Dermis blood vessel endothelial cell (primary cell): Measurements from ENCODE around the gene ZNF273. TPM values are rescaled to one million over a fixed set of nuclear protein-coding genes. Genes with fewer than 3 reads are reported as not detected.

Experiments
- DNase-seq: peaks from one replicate; pipeline ENCODE4 v3.0.0; 2010
- total RNA-seq: library from RNA; depleted of rRNA; stranded (reverse); fragments of >200 nt; gene quantifications from 2 replicates; pipeline ENCODE4 v1.2.3, GENCODE V29; 2014

ZNF273 gene
- total RNA-seq, 1 donor from 2014 or later, result 10.9 TPM

- DNase-seq, result no peak
Measured at GRCh38 chr7:64877714-64878610, 25.1 kb upstream of the ZNF273 start.

GRCh38 chr7:64878684-64879083 lies 24.4 kb upstream of the ZNF273 start:
- DNase-seq, result peak; percentile 80

- DNase-seq, result peak; percentile 13
Measured at GRCh38 chr7:64879086-64879730, 23.9 kb upstream of the ZNF273 start.

GRCh38 chr7:64879800-64880199 lies 23.3 kb upstream of the ZNF273 start:
- DNase-seq, result no peak

GRCh38 chr7:64880322-64881297 lies 22.5 kb upstream of the ZNF273 start:
- no peak for DNase-seq

- DNase-seq, result no peak
Measured at GRCh38 chr7:64881461-64882287, 21.4 kb upstream of the ZNF273 start.

- DNase-seq, result peak; percentile 69
Measured at GRCh38 chr7:64882341-64883112, 20.5 kb upstream of the ZNF273 start.

- no peak for DNase-seq
Measured at GRCh38 chr7:64883113-64883905, 19.8 kb upstream of the ZNF273 start.

GRCh38 chr7:64884085-64884912 lies 18.8 kb upstream of the ZNF273 start:
- no peak for DNase-seq

- no peak for DNase-seq
Measured at GRCh38 chr7:64884913-64885370, 18.1 kb upstream of the ZNF273 start.

- no peak for DNase-seq
Measured at GRCh38 chr7:64885520-64886240, 17.4 kb upstream of the ZNF273 start.

GRCh38 chr7:64886956-64887545 lies 16.0 kb upstream of the ZNF273 start:
- no peak for DNase-seq

- peak; percentile 39 for DNase-seq
Measured at GRCh38 chr7:64887756-64888508, 15.1 kb upstream of the ZNF273 start.

GRCh38 chr7:64888561-64888900 lies 14.5 kb upstream of the ZNF273 start:
- no peak for DNase-seq

- DNase-seq, result peak; percentile 27
Measured at GRCh38 chr7:64888901-64889685, 14.0 kb upstream of the ZNF273 start.

- no peak for DNase-seq
Measured at GRCh38 chr7:64889686-64890162, 13.3 kb upstream of the ZNF273 start.
